ENCODE results near the gene AMZ2.
"Not testable (repeated sequence)": the region's sequence is repeated elsewhere in the genome, so short reads cannot be mapped to it uniquely, and the experiment has no call there.

The AMZ2 gene

DNA sequence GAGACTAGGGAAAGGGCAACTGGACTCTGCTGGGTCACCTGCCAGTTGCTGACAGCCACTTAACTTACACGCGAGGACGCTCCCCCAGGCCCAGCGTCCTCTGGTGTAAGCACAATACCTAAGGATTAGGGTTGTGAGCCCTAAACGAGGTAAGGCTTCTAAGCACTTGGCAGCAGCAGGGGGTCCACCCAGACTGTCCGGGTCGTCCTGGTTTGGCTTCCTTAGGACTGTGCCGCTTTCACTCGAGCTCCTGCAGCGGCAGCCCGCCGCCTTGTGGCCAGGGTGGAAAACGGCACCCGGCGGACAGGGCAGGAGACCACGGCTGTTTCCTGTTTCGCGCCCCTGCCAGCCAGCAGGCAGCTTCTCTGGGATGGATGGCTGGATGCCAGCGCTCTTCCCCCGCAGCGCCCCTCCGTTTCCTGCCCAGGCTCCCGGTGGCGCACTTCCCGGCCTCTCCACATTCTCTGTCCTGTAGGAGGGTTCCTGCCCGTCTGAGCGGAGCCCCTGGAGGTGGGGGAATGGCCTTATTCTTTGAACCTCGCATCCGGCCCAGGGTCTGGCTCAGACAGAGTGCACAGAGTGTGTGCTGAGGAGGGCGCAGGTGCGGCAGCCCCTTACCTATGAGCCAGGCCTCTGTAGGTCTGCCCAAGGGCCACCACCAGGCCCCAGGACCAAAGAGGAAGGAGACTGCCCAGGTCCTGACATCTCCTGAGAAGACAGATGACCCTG is 47.0 kb upstream of the AMZ2 start:
- TF ChIP-seq EZH2 (IDR thresholded peaks at IDR 0.05; ENCODE audit: borderline replicate concordance, low read length): no peak
- TF ChIP-seq, protein P1, sequence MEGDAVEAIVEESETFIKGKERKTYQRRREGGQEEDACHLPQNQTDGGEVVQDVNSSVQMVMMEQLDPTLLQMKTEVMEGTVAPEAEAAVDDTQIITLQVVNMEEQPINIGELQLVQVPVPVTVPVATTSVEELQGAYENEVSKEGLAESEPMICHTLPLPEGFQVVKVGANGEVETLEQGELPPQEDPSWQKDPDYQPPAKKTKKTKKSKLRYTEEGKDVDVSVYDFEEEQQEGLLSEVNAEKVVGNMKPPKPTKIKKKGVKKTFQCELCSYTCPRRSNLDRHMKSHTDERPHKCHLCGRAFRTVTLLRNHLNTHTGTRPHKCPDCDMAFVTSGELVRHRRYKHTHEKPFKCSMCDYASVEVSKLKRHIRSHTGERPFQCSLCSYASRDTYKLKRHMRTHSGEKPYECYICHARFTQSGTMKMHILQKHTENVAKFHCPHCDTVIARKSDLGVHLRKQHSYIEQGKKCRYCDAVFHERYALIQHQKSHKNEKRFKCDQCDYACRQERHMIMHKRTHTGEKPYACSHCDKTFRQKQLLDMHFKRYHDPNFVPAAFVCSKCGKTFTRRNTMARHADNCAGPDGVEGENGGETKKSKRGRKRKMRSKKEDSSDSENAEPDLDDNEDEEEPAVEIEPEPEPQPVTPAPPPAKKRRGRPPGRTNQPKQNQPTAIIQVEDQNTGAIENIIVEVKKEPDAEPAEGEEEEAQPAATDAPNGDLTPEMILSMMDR (IDR thresholded peaks at IDR 0.05; ENCODE audit: low read length): peak; percentile 79
- H3K4me1 ChIP-seq (ENCODE audit: insufficient read depth, low read length, severe bottlenecking): peaks cover 61% of the 10 kb centered on the region
- peak overlapping the region; percentile 83 for H3K4me2 ChIP-seq (ENCODE audit: low read length)
- H3K27me3 ChIP-seq (ENCODE audit: insufficient read depth, low read length): no peaks in the 10 kb centered on the region; the same call in 1 of the 2 replicates
- peaks cover 14% of the 10 kb centered on the region; the same call in 1 of the 2 replicates for H3K36me3 ChIP-seq (ENCODE audit: insufficient read depth, low read length)
- H3K9me3 ChIP-seq (ENCODE audit: low read length): no peaks in the 10 kb centered on the region
- H4K20me1 ChIP-seq (ENCODE audit: insufficient read depth, low read length): no peaks in the 10 kb centered on the region
- H2AFZ ChIP-seq (ENCODE audit: low read length): no peak overlapping the region
- peak overlapping the region; percentile 42; the same call in 1 of the 2 replicates for H3K9ac ChIP-seq (ENCODE audit: low read length)
- peak overlapping the region; percentile 48 for H3K4me3 ChIP-seq (ENCODE audit: low read depth, low read length, poor library complexity, severe bottlenecking)
- no peaks in the 10 kb centered on the region for H3K9me2 ChIP-seq (ENCODE audit: low read depth, low read length)
- no peaks in the 10 kb centered on the region for H3K79me2 ChIP-seq (ENCODE audit: insufficient read depth, low read length)
- no peaks in the 10 kb centered on the region for H3F3A ChIP-seq (ENCODE audit: insufficient read depth, low read length)
- peak overlapping the region; percentile 10 for H3K27ac ChIP-seq (ENCODE audit: low read depth, low read length, poor library complexity, severe bottlenecking)

DNA sequence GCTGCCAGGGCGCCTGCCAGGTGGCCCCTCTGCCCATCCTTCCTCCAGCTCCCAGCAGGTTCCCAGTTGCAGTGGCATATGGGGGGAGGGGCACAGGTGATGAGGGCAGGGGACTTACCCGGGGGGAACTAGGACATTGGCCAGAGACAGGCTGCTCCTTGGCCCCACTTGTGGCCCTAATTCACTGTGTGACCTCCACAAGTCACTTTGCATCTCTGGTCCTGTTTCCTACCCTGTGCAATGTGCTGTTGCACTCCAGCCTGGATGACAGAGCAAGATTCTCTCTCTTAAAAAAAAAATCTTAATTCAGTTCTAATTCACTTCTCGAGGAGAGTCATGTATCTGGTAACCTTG is 46.4 kb upstream of the AMZ2 start:
- not testable (repeated sequence) for H3K9me3 ChIP-seq (ENCODE audit: low read length); H3K79me2 ChIP-seq (ENCODE audit: insufficient read depth, low read length); H3K9me2 ChIP-seq (ENCODE audit: low read depth, low read length); H2AFZ ChIP-seq (ENCODE audit: low read length); H3F3A ChIP-seq (ENCODE audit: insufficient read depth, low read length); H3K27me3 ChIP-seq (ENCODE audit: insufficient read depth, low read length); H4K20me1 ChIP-seq (ENCODE audit: insufficient read depth, low read length)
- peak overlapping the region; percentile 48 for H3K4me3 ChIP-seq (ENCODE audit: low read depth, low read length, poor library complexity, severe bottlenecking)
- peak overlapping the region; percentile 83; the same call in 1 of the 2 replicates for H3K4me2 ChIP-seq (ENCODE audit: low read length)
- peaks cover 56% of the 10 kb centered on the region for H3K4me1 ChIP-seq (ENCODE audit: insufficient read depth, low read length, severe bottlenecking)
- H3K9ac ChIP-seq (ENCODE audit: low read length): peak overlapping the region; percentile 42; the same call in 1 of the 2 replicates
- peaks cover 14% of the 10 kb centered on the region; the same call in 1 of the 2 replicates for H3K36me3 ChIP-seq (ENCODE audit: insufficient read depth, low read length)
- H3K27ac ChIP-seq (ENCODE audit: low read depth, low read length, poor library complexity, severe bottlenecking): peak overlapping the region; percentile 10

DNA sequence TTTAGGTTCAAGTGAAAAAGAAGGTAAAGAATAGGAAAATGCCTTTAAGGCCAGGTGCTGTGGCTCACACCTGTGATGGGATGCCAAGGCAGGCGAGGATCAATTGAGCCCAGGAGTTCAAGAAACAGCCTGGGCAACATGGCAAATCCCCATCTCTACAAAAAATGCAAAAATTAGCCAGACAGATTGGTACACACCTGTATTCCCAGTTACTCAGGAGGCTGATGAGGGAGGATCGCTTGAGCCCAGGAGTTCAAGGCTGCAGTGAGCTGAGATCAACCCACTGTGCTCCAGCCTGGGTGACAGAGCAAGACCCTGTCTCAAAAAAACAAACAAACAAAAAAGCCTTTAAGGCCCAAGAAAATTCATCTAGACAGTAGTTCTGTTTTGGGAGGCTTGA is 45.5 kb upstream of the AMZ2 start:
- H4K20me1 ChIP-seq (ENCODE audit: insufficient read depth, low read length); H3K9ac ChIP-seq (ENCODE audit: low read length); H3K27me3 ChIP-seq (ENCODE audit: insufficient read depth, low read length); H3K9me3 ChIP-seq (ENCODE audit: low read length); H3F3A ChIP-seq (ENCODE audit: insufficient read depth, low read length); H3K9me2 ChIP-seq (ENCODE audit: low read depth, low read length); H3K27ac ChIP-seq (ENCODE audit: low read depth, low read length, poor library complexity, severe bottlenecking); H3K4me3 ChIP-seq (ENCODE audit: low read depth, low read length, poor library complexity, severe bottlenecking); H3K4me2 ChIP-seq (ENCODE audit: low read length); H2AFZ ChIP-seq (ENCODE audit: low read length); H3K79me2 ChIP-seq (ENCODE audit: insufficient read depth, low read length): not testable (repeated sequence)
- peaks cover 14% of the 10 kb centered on the region; the same call in 1 of the 2 replicates for H3K36me3 ChIP-seq (ENCODE audit: insufficient read depth, low read length)
- H3K4me1 ChIP-seq (ENCODE audit: insufficient read depth, low read length, severe bottlenecking): peaks cover 56% of the 10 kb centered on the region

DNA sequence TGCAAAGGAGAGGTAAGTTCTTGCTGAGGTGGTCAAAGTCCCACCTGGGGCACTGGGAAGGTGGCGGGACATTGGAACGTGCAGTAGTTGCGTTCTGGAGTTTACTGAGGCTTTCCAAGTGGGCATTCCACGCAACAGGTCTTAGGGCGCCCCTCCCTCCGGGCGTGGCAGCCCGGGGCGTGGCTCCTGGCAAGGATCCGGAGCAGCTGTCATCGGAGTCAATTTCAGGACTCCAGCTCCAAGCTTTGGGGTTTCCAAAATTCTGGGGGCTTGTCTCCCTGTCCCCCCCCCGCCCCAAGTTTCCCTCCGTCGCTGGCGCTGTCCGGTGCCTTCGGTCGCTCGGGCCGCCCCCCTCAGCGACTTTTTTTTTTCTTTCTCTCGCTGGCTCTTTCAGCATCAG is 43.1 kb upstream of the AMZ2 start:
- H4K20me1 ChIP-seq (ENCODE audit: insufficient read depth, low read length): no peaks in the 10 kb centered on the region
- H3K27ac ChIP-seq (ENCODE audit: low read depth, low read length, poor library complexity, severe bottlenecking): no peak overlapping the region
- H3K9me3 ChIP-seq (ENCODE audit: low read length): no peaks in the 10 kb centered on the region
- no peak overlapping the region for H2AFZ ChIP-seq (ENCODE audit: low read length)
- H3K36me3 ChIP-seq (ENCODE audit: insufficient read depth, low read length): peaks cover 8% of the 10 kb centered on the region
- H3K9me2 ChIP-seq (ENCODE audit: low read depth, low read length): no peaks in the 10 kb centered on the region
- TF ChIP-seq, protein P1 (IDR thresholded peaks at IDR 0.05; ENCODE audit: low read length): no peak
- TF ChIP-seq EZH2 (IDR thresholded peaks at IDR 0.05; ENCODE audit: borderline replicate concordance, low read length): no peak
- H3K4me3 ChIP-seq (ENCODE audit: low read depth, low read length, poor library complexity, severe bottlenecking): peak overlapping the region; percentile 91
- H3K4me2 ChIP-seq (ENCODE audit: low read length): peak overlapping the region; percentile 99
- peak overlapping the region; percentile 96 for H3K9ac ChIP-seq (ENCODE audit: low read length)
- peaks cover 13% of the 10 kb centered on the region for H3K79me2 ChIP-seq (ENCODE audit: insufficient read depth, low read length)
- H3F3A ChIP-seq (ENCODE audit: insufficient read depth, low read length): no peaks in the 10 kb centered on the region
- H3K4me1 ChIP-seq (ENCODE audit: insufficient read depth, low read length, severe bottlenecking): peaks cover 38% of the 10 kb centered on the region
- H3K27me3 ChIP-seq (ENCODE audit: insufficient read depth, low read length): no peaks in the 10 kb centered on the region

Measured in OCI-LY1 (cell line).